Stimulated activated CD8-positive, alpha-beta memory T cell treated with anti-CD3 and anti-CD28 coated beads, Interleukin-12 subunit alpha, Interleukin-12 subunit beta, amount 100 ng/mL, for 24 hours (primary cell): ENCODE measurements around the gene COQ10B.
"Not testable (repeated sequence)": the region's sequence is repeated elsewhere in the genome, so short reads cannot be mapped to it uniquely, and the experiment has no call there.

Source experiments
- DNase-seq: peaks from one replicate; pipeline ENCODE4 v3.0.0-alpha.2; 2020; ENCODE audit errors: extremely low read depth

Gene COQ10B

GRCh38 chr2:197450935-197451358 is 2.4 kb upstream of the COQ10B start:
- not testable (repeated sequence) for DNase-seq

GRCh38 chr2:197452754-197453122 is 614 bp upstream of the COQ10B start:
- DNase-seq: no peak

GRCh38 chr2:197453914-197454398 is 604 bp downstream of the COQ10B start:
- DNase-seq: no peak

- no peak for DNase-seq
Measured at GRCh38 chr2:197454923-197455322, 1.6 kb downstream of the COQ10B start.

GRCh38 chr2:197455428-197455827 is 2.1 kb downstream of the COQ10B start:
- no peak for DNase-seq

- no peak for DNase-seq
Measured at GRCh38 chr2:197460649-197461048, 7.3 kb downstream of the COQ10B start.

- DNase-seq: no peak
Measured at GRCh38 chr2:197461057-197461456, 7.7 kb downstream of the COQ10B start.

- no peak for DNase-seq
Measured at GRCh38 chr2:197464175-197464574, 10.8 kb downstream of the COQ10B start.

GRCh38 chr2:197472166-197472565 is 18.8 kb downstream of the COQ10B start:
- DNase-seq: no peak

- no peak for DNase-seq
Measured at GRCh38 chr2:197477797-197478196, 24.4 kb downstream of the COQ10B start.

- no peak for DNase-seq
Measured at GRCh38 chr2:197480165-197481036, 27.0 kb downstream of the COQ10B start.

GRCh38 chr2:197484248-197484647 is 30.9 kb downstream of the COQ10B start:
- DNase-seq: not testable (repeated sequence)

GRCh38 chr2:197486175-197486574 is 32.8 kb downstream of the COQ10B start:
- no peak for DNase-seq

- no peak for DNase-seq
Measured at GRCh38 chr2:197487385-197487784, 34.0 kb downstream of the COQ10B start.

- no peak for DNase-seq
Measured at GRCh38 chr2:197495433-197496134, 42.2 kb downstream of the COQ10B start.

GRCh38 chr2:197496695-197497094 is 43.3 kb downstream of the COQ10B start:
- no peak for DNase-seq

- no peak for DNase-seq
Measured at GRCh38 chr2:197497326-197497725, 44.0 kb downstream of the COQ10B start.

GRCh38 chr2:197498235-197498936 is 45.0 kb downstream of the COQ10B start:
- DNase-seq: no peak

GRCh38 chr2:197498937-197499593 is 45.7 kb downstream of the COQ10B start:
- DNase-seq: no peak

- DNase-seq: peak; percentile 96
Measured at GRCh38 chr2:197499594-197500502, 46.5 kb downstream of the COQ10B start, which contains the start of the genes HSPD1 and HSPE1. Gene HSPD1 (minus strand): TSS chr2:197499840. CDS start chr2:197498848, 992 bp downstream. Gene HSPE1 (plus strand): TSS chr2:197500379. CDS start chr2:197500437, 58 bp downstream.
